Spleen (tissue), 7 donors: Measurements from ENCODE around the gene G6PC2.

Experiments used
- CTCF ChIP-seq, 11 experiments: fragments of 200-600 bp in 7 of 11; fragments of 450-650 bp in 4 of 11; sonication (generic) in 4 of 11; IDR thresholded peaks in 8 of 11; conservative IDR thresholded peaks in 3 of 11; 1 replicate in 7 of 11; 2 replicates in 4 of 11; pipeline versions ENCODE4 v1.4.0 to v1.8.0; 2016 to 2021; ENCODE audit warnings: antibody characterized with exemption in 11 of 11, inconsistent platforms in 4 of 11, mild to moderate bottlenecking in 1 of 11
- POLR2A ChIP-seq, 3 donors: fragments of 450-650 bp; IDR thresholded peaks; one replicate each; pipeline ENCODE4 v1.5.1; 2017; ENCODE audit warnings: antibody characterized with exemption in 3 of 3, mild to moderate bottlenecking in 1 of 3
- donor health status: DM: no; HTN: no; CAD: no; lungs with moderate emphysema.
- donor health status: DM: no; HTN: no; CAD: no.
- donor health status: DM: no; HTN: no; CAD: no.

GRCh38 chr2:168948621-168949212 lies 47.6 kb downstream of the G6PC2 start:
- TF ChIP-seq CTCF (IDR thresholded peaks at IDR 0.05 in 8 of 11, conservative IDR thresholded peaks at IDR 0.05 in 3 of 11) (peak in 8 of 11 experiments; percentile 16 to 59 (median 44)), POLR2A (IDR thresholded peaks at IDR 0.05) (no peak)
